ENCODE data around the gene FOXO3.

DNA sequence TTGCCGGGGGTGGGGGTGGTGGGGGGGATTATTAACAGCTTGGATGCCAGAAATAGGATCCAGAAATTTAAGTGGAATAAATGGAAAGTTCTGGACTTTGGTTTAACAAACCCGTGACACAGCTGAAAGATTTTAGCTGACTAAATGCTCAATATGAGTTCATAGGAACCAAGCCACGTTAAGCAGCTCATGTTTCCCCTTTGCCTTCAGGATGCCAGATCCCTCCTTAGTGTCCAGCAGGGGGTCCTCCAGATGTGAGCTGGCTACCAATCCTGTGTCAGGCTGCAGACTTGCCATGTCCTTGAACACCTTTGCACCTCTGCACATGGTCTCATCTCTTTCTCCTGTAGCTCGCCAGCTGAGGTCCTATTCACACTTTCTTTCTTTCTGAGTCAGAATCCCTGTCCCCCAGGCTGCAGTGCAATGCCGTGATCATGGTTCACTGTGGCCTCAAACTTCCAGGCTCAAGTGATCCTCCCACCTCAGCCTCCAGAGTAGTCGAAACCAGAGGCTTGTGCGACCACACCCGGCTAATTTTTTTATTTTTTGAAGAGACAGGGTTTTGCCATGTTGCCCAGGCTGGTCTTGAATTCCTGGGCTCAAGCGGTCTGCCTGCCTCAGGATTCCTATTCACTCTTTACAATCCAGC, 154.2 kb downstream of the FOXO3 start:
- TF ChIP-seq, protein P1, sequence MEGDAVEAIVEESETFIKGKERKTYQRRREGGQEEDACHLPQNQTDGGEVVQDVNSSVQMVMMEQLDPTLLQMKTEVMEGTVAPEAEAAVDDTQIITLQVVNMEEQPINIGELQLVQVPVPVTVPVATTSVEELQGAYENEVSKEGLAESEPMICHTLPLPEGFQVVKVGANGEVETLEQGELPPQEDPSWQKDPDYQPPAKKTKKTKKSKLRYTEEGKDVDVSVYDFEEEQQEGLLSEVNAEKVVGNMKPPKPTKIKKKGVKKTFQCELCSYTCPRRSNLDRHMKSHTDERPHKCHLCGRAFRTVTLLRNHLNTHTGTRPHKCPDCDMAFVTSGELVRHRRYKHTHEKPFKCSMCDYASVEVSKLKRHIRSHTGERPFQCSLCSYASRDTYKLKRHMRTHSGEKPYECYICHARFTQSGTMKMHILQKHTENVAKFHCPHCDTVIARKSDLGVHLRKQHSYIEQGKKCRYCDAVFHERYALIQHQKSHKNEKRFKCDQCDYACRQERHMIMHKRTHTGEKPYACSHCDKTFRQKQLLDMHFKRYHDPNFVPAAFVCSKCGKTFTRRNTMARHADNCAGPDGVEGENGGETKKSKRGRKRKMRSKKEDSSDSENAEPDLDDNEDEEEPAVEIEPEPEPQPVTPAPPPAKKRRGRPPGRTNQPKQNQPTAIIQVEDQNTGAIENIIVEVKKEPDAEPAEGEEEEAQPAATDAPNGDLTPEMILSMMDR (IDR thresholded peaks at IDR 0.05; ENCODE audit: insufficient read depth, low read depth, low read length), result no peak
- TF ChIP-seq EZH2 (IDR thresholded peaks at IDR 0.05; ENCODE audit: insufficient read depth, low read length), result no peak
